A673 (cell line): ENCODE data around the gene CD5L. TPM values are rescaled to one million over a fixed set of nuclear protein-coding genes. Genes with fewer than 3 reads are reported as not detected.

Source experiments
- BruUV-seq: library from RNA; stranded (reverse); fragments of 400-500 nt; replicated peaks from 2 replicates; lab custom pipeline; 2021; lab: Mats Ljungman, UMichigan
- CTCF ChIA-PET: fragments of 300-600 bp; sonication (Branson Sonifier 250); formaldehyde crosslinking; loops from one replicate; lab custom pipeline; 2022; ENCODE audit warnings: antibody characterized with exemption; lab: Charles Lee
- POLR2A ChIA-PET: fragments of 300-600 bp; sonication (Branson Sonifier 250); formaldehyde crosslinking; loops from one replicate; lab custom pipeline; 2022; ENCODE audit warnings: antibody characterized with exemption; ENCODE audit not compliant: low non-redundant PET; lab: Charles Lee
- DNase-seq: peaks from one replicate; pipeline ENCODE4 v3.0.0-alpha.2; 2015; ENCODE audit warnings: low spot score
- H3K27ac ChIP-seq: fragments of 200-600 bp; sonication (generic); 2 replicates; pipeline ENCODE4 v1.5.1; 2016; ENCODE audit warnings: mixed run types, low read depth, mild to moderate bottlenecking, mixed read lengths, antibody characterized with exemption, low read length; ENCODE audit not compliant: poor library complexity, severe bottlenecking
- H3K27me3 ChIP-seq: fragments of 200-600 bp; sonication (generic); replicated peaks from 2 replicates; pipeline ENCODE4 v1.6.1; 2017; ENCODE audit warnings: mixed run types, low read depth, mild to moderate bottlenecking, mixed read lengths, antibody characterized with exemption, low read length; ENCODE audit not compliant: insufficient read depth, poor library complexity
- H3K36me3 ChIP-seq: fragments of 200-600 bp; sonication (generic); 2 replicates; pipeline ENCODE4 v1.6.1; 2016; ENCODE audit warnings: mixed run types, mild to moderate bottlenecking, mixed read lengths, antibody characterized with exemption, low read length; ENCODE audit not compliant: insufficient read depth, poor library complexity, severe bottlenecking
- H3K4me1 ChIP-seq: fragments of 200-600 bp; sonication (generic); 2 replicates; pipeline ENCODE4 v1.6.1; 2017; ENCODE audit warnings: mixed run types, mild to moderate bottlenecking, mixed read lengths, antibody characterized with exemption, low read length; ENCODE audit not compliant: insufficient read depth, poor library complexity, severe bottlenecking
- H3K4me3 ChIP-seq: fragments of 200-600 bp; sonication (generic); 2 replicates; pipeline ENCODE4 v1.5.1; 2016; ENCODE audit warnings: low read depth, mixed run types, mild to moderate bottlenecking, mixed read lengths, low read length; ENCODE audit not compliant: poor library complexity, severe bottlenecking
- H3K9me3 ChIP-seq: fragments of 200-600 bp; sonication (generic); 2 replicates; pipeline ENCODE4 v1.6.1; 2016; ENCODE audit warnings: mixed run types, low read depth, mild to moderate bottlenecking, mixed read lengths, antibody characterized with exemption, low read length; ENCODE audit not compliant: poor library complexity, severe bottlenecking
- CTCF ChIP-seq: fragments of 300-800, 200-600 bp; sonication (generic); conservative IDR thresholded peaks from 2 replicates; pipeline ENCODE4 v1.5.1; 2017; ENCODE audit warnings: low read depth, mild to moderate bottlenecking, antibody characterized with exemption, low read length, moderate library complexity, mixed read lengths
- EZH2 ChIP-seq: fragments of 200-600 bp; sonication (generic); IDR thresholded peaks from 2 replicates; pipeline ENCODE4 v1.6.1; 2017; ENCODE audit warnings: borderline replicate concordance, low read depth, mild to moderate bottlenecking, mixed read lengths, antibody characterized with exemption, low read length; ENCODE audit not compliant: poor library complexity, severe bottlenecking
- intact Hi-C: fragments of 100-400 bp; cut with micrococcal nuclease; formaldehyde crosslinking; loops from one replicate; pipeline ENCODE4 v1.10.0; 2022; ENCODE audit not compliant: unreplicated experiment
- total RNA-seq: library from RNA; stranded (reverse); gene quantifications from 2 replicates; pipeline ENCODE4 v1.2.3, GENCODE V29; 2021

CD5L gene
- total RNA-seq, 1 experiment from 2014 or later, result not detected

- no peaks in the 10 kb centered on the region for H3K36me3 ChIP-seq
- no TSS peak for BruUV-seq
- H3K27ac ChIP-seq, result no peak overlapping the region
- H3K27me3 ChIP-seq, result peaks cover 54% of the 10 kb centered on the region
- no peak for TF ChIP-seq EZH2
- no peak for TF ChIP-seq CTCF
- no peak for DNase-seq
- no peak overlapping the region for H3K4me3 ChIP-seq
- H3K9me3 ChIP-seq, result no peaks in the 10 kb centered on the region
- POLR2A ChIA-PET, result no interaction called here
- CTCF ChIA-PET, result no interaction called here
- no peaks in the 10 kb centered on the region for H3K4me1 ChIP-seq
- intact Hi-C loops, result loop anchor here (10.0 kb wide), 1 partner anchor 278 kb away; no protein-coding TSS in a partner anchor
Measured at GRCh38 chr1:157862114-157863070, 20.8 kb upstream of the CD5L start.

GRCh38 chr1:157856538-157856937 lies 14.9 kb upstream of the CD5L start:
- H3K9me3 ChIP-seq, result no peaks in the 10 kb centered on the region
- BruUV-seq, result no TSS peak
- intact Hi-C loops, result no loop called here

GRCh38 chr1:157852476-157852875 lies 10.9 kb upstream of the CD5L start:
- no peak for DNase-seq
- no TSS peak for BruUV-seq
- ChIA-PET CTCF (no interaction called here), POLR2A (no interaction called here)
- intact Hi-C loops, result no loop called here
- TF ChIP-seq CTCF (no peak), EZH2 (no peak)
- H3K27me3 ChIP-seq, result peaks cover 12% of the 10 kb centered on the region
- no peaks in the 10 kb centered on the region for H3K36me3 ChIP-seq
- H3K27ac ChIP-seq, result no peak overlapping the region
- no peaks in the 10 kb centered on the region for H3K4me1 ChIP-seq
- H3K4me3 ChIP-seq, result no peak overlapping the region
- H3K9me3 ChIP-seq, result no peaks in the 10 kb centered on the region

More at GRCh38 chr1:157856538-157856937, 14.9 kb upstream of the CD5L start:
- ChIA-PET CTCF (no interaction called here), POLR2A (no interaction called here)
- Histone ChIP-seq H3K4me3 (no peak overlapping the region), H3K4me1 (no peaks in the 10 kb centered on the region), H3K27ac (no peak overlapping the region), H3K36me3 (no peaks in the 10 kb centered on the region), H3K27me3 (peaks cover 33% of the 10 kb centered on the region)
- DNase-seq, result no peak
- no peak for TF ChIP-seq EZH2
- TF ChIP-seq CTCF, result no peak
